Neural cell (in vitro differentiated cells): ENCODE data around the gene PLCB1. TPM values are rescaled to one million over a fixed set of nuclear protein-coding genes. Genes with fewer than 3 reads are reported as not detected.

Experiments used
- H2AFZ ChIP-seq: fragments of 200-600, 300-800 bp; sonication (generic), shearing (Covaris generic); 2 replicates; pipeline ENCODE4 v1.6.0; 2014; ENCODE audit warnings: low read depth, mild to moderate bottlenecking, antibody characterized with exemption, low read length, moderate library complexity
- H3F3A ChIP-seq: fragments of 200-600 bp; shearing (Covaris generic); 2 replicates; pipeline ENCODE4 v1.6.1; 2016; ENCODE audit warnings: mild to moderate bottlenecking, moderate library complexity, mixed read lengths, antibody characterized with exemption, low read length; ENCODE audit not compliant: insufficient read depth, poor library complexity, severe bottlenecking
- H3K27ac ChIP-seq: fragments of 200-600, 300-800 bp; sonication (generic), shearing (Covaris generic); 2 replicates; pipeline ENCODE4 v1.5.1; 2014; ENCODE audit warnings: mild to moderate bottlenecking, low read length, moderate library complexity
- H3K27me3 ChIP-seq: fragments of 300-800, 200-600 bp; sonication (generic), shearing (Covaris generic); 2 replicates; pipeline ENCODE4 v1.6.0; 2014; ENCODE audit warnings: mild to moderate bottlenecking, low read depth, low read length, moderate library complexity; ENCODE audit not compliant: insufficient read depth
- H3K36me3 ChIP-seq: fragments of 300-800, 200-600 bp; sonication (generic), shearing (Covaris generic); 2 replicates; pipeline ENCODE4 v1.5.1; 2014; ENCODE audit warnings: mild to moderate bottlenecking, antibody characterized with exemption, low read length, moderate library complexity; ENCODE audit not compliant: insufficient read depth
- H3K4me2 ChIP-seq: fragments of 300-800, 200-600 bp; sonication (generic), shearing (Covaris generic); 2 replicates; pipeline ENCODE4 v1.6.0; 2014; ENCODE audit warnings: mild to moderate bottlenecking, low read length
- H3K4me3 ChIP-seq: fragments of 300-800, 200-600 bp; sonication (generic), shearing (Covaris generic); 2 replicates; pipeline ENCODE4 v1.5.1; 2014; ENCODE audit warnings: mild to moderate bottlenecking, low read length, moderate library complexity
- H3K79me2 ChIP-seq: fragments of 200-600 bp; shearing (Covaris generic); replicated peaks from 2 replicates; pipeline ENCODE4 v1.6.0; 2014; ENCODE audit warnings: mild to moderate bottlenecking, low read length, moderate library complexity; ENCODE audit not compliant: insufficient read depth
- H3K9ac ChIP-seq: fragments of 300-800, 200-600 bp; sonication (generic), shearing (Covaris generic); 2 replicates; pipeline ENCODE4 v1.6.1; 2016; ENCODE audit warnings: mild to moderate bottlenecking, low read length, mixed read lengths
- H3K9me2 ChIP-seq: fragments of 200-600 bp; shearing (Covaris generic); 2 replicates; pipeline ENCODE4 v1.6.1; 2016; ENCODE audit warnings: mild to moderate bottlenecking, low read length, mixed read lengths; ENCODE audit not compliant: insufficient read depth
- H3K9me3 ChIP-seq: fragments of 200-600, 300-800 bp; sonication (generic), shearing (Covaris generic); 2 replicates; pipeline ENCODE4 v1.6.1; 2016; ENCODE audit warnings: mild to moderate bottlenecking, mixed run types, low read length, moderate library complexity, mixed read lengths
- H4K20me1 ChIP-seq: fragments of 200-600 bp; shearing (Covaris generic); 2 replicates; pipeline ENCODE4 v1.6.1; 2016; ENCODE audit warnings: mild to moderate bottlenecking, mixed run types; ENCODE audit not compliant: insufficient read depth
- EP300 ChIP-seq: fragments of 450-650 bp; conservative IDR thresholded peaks from 2 replicates; pipeline ENCODE4 v1.6.1; 2014; ENCODE audit warnings: antibody characterized with exemption, mild to moderate bottlenecking, moderate library complexity; ENCODE audit not compliant: poor library complexity, severe bottlenecking
- EZH2 ChIP-seq: fragments of 200-600, 300-800 bp; shearing (Covaris generic), sonication (generic); IDR thresholded peaks from 2 replicates; pipeline ENCODE4 v1.6.1; 2014; ENCODE audit warnings: antibody characterized with exemption, low read length, borderline replicate concordance, mild to moderate bottlenecking; ENCODE audit not compliant: insufficient read depth, poor library complexity, severe bottlenecking
- MXI1 ChIP-seq: fragments of 450-650 bp; conservative IDR thresholded peaks from 2 replicates; pipeline ENCODE4 v1.6.1; 2014; ENCODE audit warnings: antibody characterized with exemption, mild to moderate bottlenecking; ENCODE audit not compliant: poor library complexity, severe bottlenecking
- POLR2AphosphoS5 ChIP-seq: IDR thresholded peaks from 2 replicates; pipeline ENCODE4 v1.6.1; 2012
- RAD21 ChIP-seq: fragments of 450-650 bp; conservative IDR thresholded peaks from 2 replicates; pipeline ENCODE4 v1.6.1; 2014; ENCODE audit warnings: antibody characterized with exemption, mild to moderate bottlenecking, moderate library complexity
- SMC3 ChIP-seq: fragments of 450-650 bp; conservative IDR thresholded peaks from 2 replicates; pipeline ENCODE4 v1.6.1; 2014; ENCODE audit warnings: antibody characterized with exemption, mild to moderate bottlenecking, moderate library complexity; ENCODE audit not compliant: poor library complexity
- TAF1 ChIP-seq: IDR thresholded peaks from 2 replicates; pipeline ENCODE4 v1.6.1; 2012; ENCODE audit warnings: low read depth
- polyA plus RNA-seq: library from polyadenylated mRNA; depleted of rRNA; stranded (reverse); fragments of >200 nt; gene quantifications from 2 replicates; pipeline ENCODE4 v1.2.3, GENCODE V29; 2014
- TF ChIP-seq, protein P1 (sequence below): IDR thresholded peaks from 2 replicates; pipeline ENCODE4 v1.6.1; 2012; ENCODE audit warnings: borderline replicate concordance
- TF ChIP-seq, protein P2 (sequence below): fragments of 450-650 bp; IDR thresholded peaks from 2 replicates; pipeline ENCODE4 v1.5.1; 2014; ENCODE audit warnings: antibody characterized with exemption, mild to moderate bottlenecking, moderate library complexity; ENCODE audit not compliant: poor library complexity, severe bottlenecking

PLCB1 gene
- polyA plus RNA-seq, 1 donor from 2014 or later = 11.4 TPM

DNA sequence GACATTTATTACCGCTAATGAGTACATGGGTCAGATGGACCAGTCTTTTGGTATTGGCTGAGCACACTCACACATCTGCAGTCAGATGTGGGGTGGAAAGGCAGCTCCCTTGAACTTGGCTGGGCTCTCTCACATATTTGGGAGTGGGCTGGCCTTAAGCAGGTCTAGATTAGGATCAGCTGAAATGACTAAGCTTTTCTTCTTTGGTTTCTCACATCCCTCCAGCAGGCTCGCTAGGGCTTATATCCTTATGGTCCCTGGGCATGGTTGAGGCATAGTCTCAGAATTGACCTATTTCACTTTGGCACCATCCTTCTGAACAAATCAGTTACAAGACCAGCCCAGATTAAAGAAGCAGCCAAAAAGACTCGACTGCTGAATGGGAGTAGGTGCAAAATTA, 14.4 kb upstream of the PLCB1 start:
- H3K79me2 ChIP-seq = no peaks in the 10 kb centered on the region
- H3K4me2 ChIP-seq = no peak overlapping the region
- no peaks in the 10 kb centered on the region for H3F3A ChIP-seq
- no peaks in the 10 kb centered on the region for H3K27me3 ChIP-seq
- H3K27ac ChIP-seq = no peak overlapping the region
- TF ChIP-seq EZH2 = no peak
- TF ChIP-seq SMC3 = no peak
- no peak for TF ChIP-seq RAD21
- TF ChIP-seq, protein P1, sequence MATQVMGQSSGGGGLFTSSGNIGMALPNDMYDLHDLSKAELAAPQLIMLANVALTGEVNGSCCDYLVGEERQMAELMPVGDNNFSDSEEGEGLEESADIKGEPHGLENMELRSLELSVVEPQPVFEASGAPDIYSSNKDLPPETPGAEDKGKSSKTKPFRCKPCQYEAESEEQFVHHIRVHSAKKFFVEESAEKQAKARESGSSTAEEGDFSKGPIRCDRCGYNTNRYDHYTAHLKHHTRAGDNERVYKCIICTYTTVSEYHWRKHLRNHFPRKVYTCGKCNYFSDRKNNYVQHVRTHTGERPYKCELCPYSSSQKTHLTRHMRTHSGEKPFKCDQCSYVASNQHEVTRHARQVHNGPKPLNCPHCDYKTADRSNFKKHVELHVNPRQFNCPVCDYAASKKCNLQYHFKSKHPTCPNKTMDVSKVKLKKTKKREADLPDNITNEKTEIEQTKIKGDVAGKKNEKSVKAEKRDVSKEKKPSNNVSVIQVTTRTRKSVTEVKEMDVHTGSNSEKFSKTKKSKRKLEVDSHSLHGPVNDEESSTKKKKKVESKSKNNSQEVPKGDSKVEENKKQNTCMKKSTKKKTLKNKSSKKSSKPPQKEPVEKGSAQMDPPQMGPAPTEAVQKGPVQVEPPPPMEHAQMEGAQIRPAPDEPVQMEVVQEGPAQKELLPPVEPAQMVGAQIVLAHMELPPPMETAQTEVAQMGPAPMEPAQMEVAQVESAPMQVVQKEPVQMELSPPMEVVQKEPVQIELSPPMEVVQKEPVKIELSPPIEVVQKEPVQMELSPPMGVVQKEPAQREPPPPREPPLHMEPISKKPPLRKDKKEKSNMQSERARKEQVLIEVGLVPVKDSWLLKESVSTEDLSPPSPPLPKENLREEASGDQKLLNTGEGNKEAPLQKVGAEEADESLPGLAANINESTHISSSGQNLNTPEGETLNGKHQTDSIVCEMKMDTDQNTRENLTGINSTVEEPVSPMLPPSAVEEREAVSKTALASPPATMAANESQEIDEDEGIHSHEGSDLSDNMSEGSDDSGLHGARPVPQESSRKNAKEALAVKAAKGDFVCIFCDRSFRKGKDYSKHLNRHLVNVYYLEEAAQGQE = no peak
- TF ChIP-seq EP300 = no peak
- TF ChIP-seq TAF1 = no peak
- no peak for TF ChIP-seq POLR2AphosphoS5
- TF ChIP-seq, protein P2, sequence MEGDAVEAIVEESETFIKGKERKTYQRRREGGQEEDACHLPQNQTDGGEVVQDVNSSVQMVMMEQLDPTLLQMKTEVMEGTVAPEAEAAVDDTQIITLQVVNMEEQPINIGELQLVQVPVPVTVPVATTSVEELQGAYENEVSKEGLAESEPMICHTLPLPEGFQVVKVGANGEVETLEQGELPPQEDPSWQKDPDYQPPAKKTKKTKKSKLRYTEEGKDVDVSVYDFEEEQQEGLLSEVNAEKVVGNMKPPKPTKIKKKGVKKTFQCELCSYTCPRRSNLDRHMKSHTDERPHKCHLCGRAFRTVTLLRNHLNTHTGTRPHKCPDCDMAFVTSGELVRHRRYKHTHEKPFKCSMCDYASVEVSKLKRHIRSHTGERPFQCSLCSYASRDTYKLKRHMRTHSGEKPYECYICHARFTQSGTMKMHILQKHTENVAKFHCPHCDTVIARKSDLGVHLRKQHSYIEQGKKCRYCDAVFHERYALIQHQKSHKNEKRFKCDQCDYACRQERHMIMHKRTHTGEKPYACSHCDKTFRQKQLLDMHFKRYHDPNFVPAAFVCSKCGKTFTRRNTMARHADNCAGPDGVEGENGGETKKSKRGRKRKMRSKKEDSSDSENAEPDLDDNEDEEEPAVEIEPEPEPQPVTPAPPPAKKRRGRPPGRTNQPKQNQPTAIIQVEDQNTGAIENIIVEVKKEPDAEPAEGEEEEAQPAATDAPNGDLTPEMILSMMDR = no peak
- no peak for TF ChIP-seq MXI1
- H3K9me2 ChIP-seq = no peaks in the 10 kb centered on the region
- no peak overlapping the region for H3K9ac ChIP-seq
- H4K20me1 ChIP-seq = no peaks in the 10 kb centered on the region
- H3K4me3 ChIP-seq = no peak overlapping the region
- H3K9me3 ChIP-seq = no peaks in the 10 kb centered on the region
- no peaks in the 10 kb centered on the region for H3K36me3 ChIP-seq
- no peak overlapping the region for H2AFZ ChIP-seq

DNA sequence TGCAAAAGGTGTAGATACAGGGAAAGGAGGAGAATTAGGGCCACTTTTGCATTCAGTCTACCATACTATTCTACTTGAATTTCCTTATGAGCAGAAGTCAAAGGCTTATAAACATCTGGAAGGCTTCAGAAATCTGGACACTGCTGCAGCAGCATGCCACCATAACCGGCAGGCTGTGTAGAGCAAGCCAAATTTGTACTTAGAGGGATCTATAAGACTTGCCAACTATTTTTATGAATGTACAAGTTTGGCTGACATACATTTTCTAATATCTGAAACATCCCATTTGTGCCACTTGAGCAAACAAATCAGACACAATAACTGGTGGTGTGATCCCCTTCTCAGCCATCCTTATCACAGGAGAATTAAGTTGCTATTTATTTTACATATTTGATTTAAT, 14.0 kb upstream of the PLCB1 start:
- no peaks in the 10 kb centered on the region for H3K27me3 ChIP-seq
- H4K20me1 ChIP-seq = no peaks in the 10 kb centered on the region
- H3K4me2 ChIP-seq = no peak overlapping the region
- H3K9me2 ChIP-seq = no peaks in the 10 kb centered on the region
- TF ChIP-seq, protein P1 = no peak
- no peak for TF ChIP-seq EP300
- TF ChIP-seq SMC3 = no peak
- no peak overlapping the region for H3K9ac ChIP-seq
- no peak overlapping the region for H3K27ac ChIP-seq
- no peaks in the 10 kb centered on the region for H3K9me3 ChIP-seq
- H2AFZ ChIP-seq = no peak overlapping the region
- no peak overlapping the region for H3K4me3 ChIP-seq
- H3K36me3 ChIP-seq = no peaks in the 10 kb centered on the region
- no peaks in the 10 kb centered on the region for H3F3A ChIP-seq
- no peaks in the 10 kb centered on the region for H3K79me2 ChIP-seq
